ENCODE data around the gene PABPN1. TPM values are rescaled to one million over a fixed set of nuclear protein-coding genes. Genes with fewer than 3 reads are reported as not detected.

PABPN1 gene
- total and polyA plus RNA-seq, 2 experiments from 2014 or later: 194 to 534 TPM

DNA sequence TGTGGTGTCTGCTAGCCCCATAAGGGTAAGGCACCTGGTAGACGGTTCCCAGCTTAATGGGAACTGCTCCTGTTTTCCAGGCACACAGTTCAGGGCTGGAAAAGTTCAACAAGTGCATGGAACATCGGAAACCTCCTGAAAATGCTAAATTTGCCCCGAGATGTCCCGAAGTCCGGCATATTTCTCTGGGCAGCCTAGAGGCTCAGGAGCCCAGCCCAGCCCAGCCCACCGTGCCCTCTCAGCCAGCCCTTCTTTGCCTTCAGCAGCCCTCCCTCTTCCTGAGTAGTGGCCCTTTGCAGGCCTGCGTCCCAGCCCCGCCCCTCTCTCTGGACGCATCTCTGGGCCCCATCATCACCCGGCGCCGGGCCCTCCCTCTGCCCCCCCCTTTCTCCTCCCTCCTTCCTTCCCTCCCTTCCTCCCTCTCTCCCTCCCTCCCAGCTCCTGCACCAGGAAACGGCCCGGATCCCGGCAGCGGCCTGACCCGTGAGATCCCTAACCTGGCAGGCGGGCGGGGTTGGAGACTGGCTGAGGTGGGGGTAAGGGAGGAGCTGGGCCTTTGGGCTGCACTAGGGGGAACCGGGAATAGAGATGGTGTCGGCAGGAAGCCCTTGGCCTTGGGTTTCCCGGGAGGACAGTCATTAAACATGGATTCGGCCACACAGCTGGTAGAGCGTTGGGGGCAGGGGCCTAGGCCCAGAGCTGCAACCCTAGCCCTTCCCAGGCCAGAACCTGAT is 14.7 kb upstream of the PABPN1 start, which contains the start of gene BCL2L2:
Gene BCL2L2, plus strand, starts transcription at position 422 of the 734 bp plus-strand sequence. CDS start 935 bp downstream, outside the sequence.
- Histone ChIP-seq H3K36me3 (peaks cover 5% of the 10 kb centered on the region), H3K9me3 (ENCODE audit: low read depth) (no peaks in the 10 kb centered on the region), H3K4me1 (ENCODE audit: low read depth) (peaks cover 12% of the 10 kb centered on the region), H3K4me3 (peak within 1 kb of the TSS; percentile 50), H3K27ac (peak within 1 kb of the TSS; percentile 88), H3K27me3 (no peaks in the 10 kb centered on the region)
- peak; percentile 95 to 96 for DNase-seq (ENCODE audit: low read depth in 1 of 2, low spot score in 1 of 2)
- TF ChIP-seq, protein P1, sequence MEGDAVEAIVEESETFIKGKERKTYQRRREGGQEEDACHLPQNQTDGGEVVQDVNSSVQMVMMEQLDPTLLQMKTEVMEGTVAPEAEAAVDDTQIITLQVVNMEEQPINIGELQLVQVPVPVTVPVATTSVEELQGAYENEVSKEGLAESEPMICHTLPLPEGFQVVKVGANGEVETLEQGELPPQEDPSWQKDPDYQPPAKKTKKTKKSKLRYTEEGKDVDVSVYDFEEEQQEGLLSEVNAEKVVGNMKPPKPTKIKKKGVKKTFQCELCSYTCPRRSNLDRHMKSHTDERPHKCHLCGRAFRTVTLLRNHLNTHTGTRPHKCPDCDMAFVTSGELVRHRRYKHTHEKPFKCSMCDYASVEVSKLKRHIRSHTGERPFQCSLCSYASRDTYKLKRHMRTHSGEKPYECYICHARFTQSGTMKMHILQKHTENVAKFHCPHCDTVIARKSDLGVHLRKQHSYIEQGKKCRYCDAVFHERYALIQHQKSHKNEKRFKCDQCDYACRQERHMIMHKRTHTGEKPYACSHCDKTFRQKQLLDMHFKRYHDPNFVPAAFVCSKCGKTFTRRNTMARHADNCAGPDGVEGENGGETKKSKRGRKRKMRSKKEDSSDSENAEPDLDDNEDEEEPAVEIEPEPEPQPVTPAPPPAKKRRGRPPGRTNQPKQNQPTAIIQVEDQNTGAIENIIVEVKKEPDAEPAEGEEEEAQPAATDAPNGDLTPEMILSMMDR (IDR thresholded peaks at IDR 0.05; ENCODE audit: low read depth, low read length): no peak

DNA sequence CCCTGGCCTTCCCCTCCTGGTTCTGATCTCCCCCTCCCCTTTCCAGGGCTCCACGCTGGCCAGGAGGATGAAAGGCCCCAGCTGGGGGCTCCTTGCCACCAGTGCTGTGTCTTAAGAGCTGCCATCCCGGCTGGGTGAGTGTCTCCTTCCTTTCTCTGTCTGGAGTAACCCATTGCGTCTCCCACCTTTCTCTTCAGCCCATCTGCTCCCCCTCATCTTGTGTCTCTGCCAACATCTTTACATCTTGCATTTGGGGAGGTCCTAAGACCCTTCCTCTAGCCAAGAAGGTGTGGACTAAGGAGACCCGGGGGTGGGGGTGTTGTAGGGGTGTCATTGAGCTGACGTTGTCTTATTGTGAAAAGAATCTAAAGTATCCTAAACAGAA is 14.1 kb upstream of the PABPN1 start:
- Histone ChIP-seq H3K27me3 (no peaks in the 10 kb centered on the region), H3K36me3 (peaks cover 7% of the 10 kb centered on the region), H3K4me3 (peak overlapping the region; percentile 50), H3K27ac (peak overlapping the region; percentile 88), H3K9me3 (ENCODE audit: low read depth) (no peaks in the 10 kb centered on the region), H3K4me1 (ENCODE audit: low read depth) (peaks cover 12% of the 10 kb centered on the region)
- TF ChIP-seq, protein P1 (IDR thresholded peaks at IDR 0.05; ENCODE audit: low read depth, low read length): no peak
- no peak for DNase-seq (ENCODE audit: low read depth in 1 of 2, low spot score in 1 of 2)

DNA sequence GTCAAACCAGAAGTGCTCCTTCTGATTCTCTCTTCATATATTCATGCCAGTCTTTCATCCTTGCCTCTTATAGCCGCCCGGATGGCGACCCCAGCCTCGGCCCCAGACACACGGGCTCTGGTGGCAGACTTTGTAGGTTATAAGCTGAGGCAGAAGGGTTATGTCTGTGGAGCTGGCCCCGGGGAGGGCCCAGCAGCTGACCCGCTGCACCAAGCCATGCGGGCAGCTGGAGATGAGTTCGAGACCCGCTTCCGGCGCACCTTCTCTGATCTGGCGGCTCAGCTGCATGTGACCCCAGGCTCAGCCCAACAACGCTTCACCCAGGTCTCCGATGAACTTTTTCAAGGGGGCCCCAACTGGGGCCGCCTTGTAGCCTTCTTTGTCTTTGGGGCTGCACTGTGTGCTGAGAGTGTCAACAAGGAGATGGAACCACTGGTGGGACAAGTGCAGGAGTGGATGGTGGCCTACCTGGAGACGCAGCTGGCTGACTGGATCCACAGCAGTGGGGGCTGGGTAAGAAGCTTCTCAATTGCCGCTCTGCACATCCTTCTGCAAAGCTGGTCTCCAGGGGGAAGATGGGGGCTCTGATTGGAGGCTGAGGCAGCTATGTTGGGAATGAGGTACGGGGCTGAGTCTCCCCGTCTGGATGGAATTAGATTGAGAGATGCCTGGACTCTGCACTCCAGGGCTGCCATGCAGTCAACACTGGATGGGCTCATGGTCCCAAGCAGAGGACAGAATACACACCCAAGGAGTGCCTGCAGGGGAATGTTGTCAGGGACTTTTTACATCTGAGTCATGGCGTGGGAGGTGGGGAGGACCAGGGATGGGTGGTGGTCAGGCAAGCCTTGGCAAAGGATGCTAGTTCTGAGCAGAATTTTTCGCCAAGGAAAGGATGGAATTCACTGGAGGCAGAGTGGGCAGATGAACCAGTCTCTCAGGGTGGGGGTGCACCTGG is 13.3 kb upstream of the PABPN1 start:
- peaks cover 12% of the 10 kb centered on the region for H3K4me1 ChIP-seq (ENCODE audit: low read depth)
- DNase-seq (ENCODE audit: low read depth in 1 of 2, low spot score in 1 of 2): peak in 1 of 2 donors; percentile 21
- TF ChIP-seq, protein P1 (IDR thresholded peaks at IDR 0.05; ENCODE audit: low read depth, low read length): no peak
- no peaks in the 10 kb centered on the region for H3K27me3 ChIP-seq
- H3K9me3 ChIP-seq (ENCODE audit: low read depth): no peaks in the 10 kb centered on the region
- peak overlapping the region; percentile 88 for H3K27ac ChIP-seq
- peaks cover 7% of the 10 kb centered on the region for H3K36me3 ChIP-seq
- H3K4me3 ChIP-seq: peak overlapping the region; percentile 50

DNA sequence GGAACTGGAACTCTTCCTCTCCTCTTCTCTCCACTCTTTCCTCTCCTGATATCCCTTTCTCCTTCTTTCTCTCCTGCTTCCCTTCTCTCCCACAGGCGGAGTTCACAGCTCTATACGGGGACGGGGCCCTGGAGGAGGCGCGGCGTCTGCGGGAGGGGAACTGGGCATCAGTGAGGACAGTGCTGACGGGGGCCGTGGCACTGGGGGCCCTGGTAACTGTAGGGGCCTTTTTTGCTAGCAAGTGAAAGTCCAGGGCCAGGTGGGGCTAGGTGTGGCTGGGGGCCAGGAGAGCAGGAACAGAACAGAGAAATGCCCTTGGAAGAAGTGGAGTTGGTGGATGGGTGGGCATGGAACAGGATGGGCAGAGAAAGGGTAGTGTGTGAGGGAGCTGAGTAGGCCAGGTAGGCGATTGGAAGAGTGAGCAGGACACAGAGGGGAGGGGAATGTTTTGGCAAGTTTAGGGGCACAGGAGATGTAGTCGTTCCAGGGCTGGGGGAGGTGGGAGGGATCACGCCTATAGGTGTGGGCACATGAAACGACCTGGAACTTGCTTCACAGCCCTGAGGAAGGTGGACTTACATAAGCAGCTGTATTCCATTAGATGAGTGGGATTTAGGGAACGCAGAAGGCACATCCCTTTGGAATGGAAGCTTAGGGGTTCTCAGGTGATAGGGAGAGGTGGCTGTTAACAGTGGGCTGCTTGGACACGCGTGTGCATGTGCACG is 12.4 kb upstream of the PABPN1 start:
- no peak overlapping the region for H3K4me3 ChIP-seq
- H3K27me3 ChIP-seq: no peaks in the 10 kb centered on the region
- no peaks in the 10 kb centered on the region for H3K9me3 ChIP-seq (ENCODE audit: low read depth)
- TF ChIP-seq, protein P1 (IDR thresholded peaks at IDR 0.05; ENCODE audit: low read depth, low read length): no peak
- H3K36me3 ChIP-seq: peaks cover 7% of the 10 kb centered on the region
- peaks cover 12% of the 10 kb centered on the region for H3K4me1 ChIP-seq (ENCODE audit: low read depth)
- H3K27ac ChIP-seq: no peak overlapping the region
- DNase-seq (ENCODE audit: low read depth in 1 of 2, low spot score in 1 of 2): no peak

DNA sequence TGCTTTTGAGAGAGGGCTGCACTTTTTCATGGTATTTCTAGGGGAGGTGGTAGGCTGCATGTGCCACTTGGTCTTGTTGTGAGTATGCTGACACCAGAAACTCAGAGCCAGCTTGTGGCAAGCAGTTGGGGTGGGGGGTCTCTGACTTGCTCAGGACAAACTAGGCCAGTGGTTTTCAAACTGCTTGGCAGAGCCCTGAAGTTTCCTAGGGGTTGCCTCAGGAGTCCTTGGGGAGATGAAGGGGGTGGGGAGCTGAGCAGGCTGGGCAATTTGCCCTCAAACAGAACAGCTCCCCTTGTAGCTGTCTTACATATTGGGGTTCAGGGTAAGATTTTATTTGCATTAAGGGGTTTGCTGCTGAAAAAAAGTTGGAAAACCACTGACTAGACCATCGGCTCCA is 10.7 kb upstream of the PABPN1 start:
- H3K27me3 ChIP-seq: no peaks in the 10 kb centered on the region
- no peak for DNase-seq (ENCODE audit: low read depth in 1 of 2, low spot score in 1 of 2)
- no peak overlapping the region for H3K27ac ChIP-seq
- no peaks in the 10 kb centered on the region for H3K9me3 ChIP-seq (ENCODE audit: low read depth)
- TF ChIP-seq, protein P1 (IDR thresholded peaks at IDR 0.05; ENCODE audit: low read depth, low read length): no peak
- H3K36me3 ChIP-seq: peaks cover 7% of the 10 kb centered on the region
- H3K4me1 ChIP-seq (ENCODE audit: low read depth): peaks cover 12% of the 10 kb centered on the region
- H3K4me3 ChIP-seq: no peak overlapping the region
